PC-9 (cell line): ENCODE results near the gene SGIP1. TPM values are rescaled to one million over a fixed set of nuclear protein-coding genes. Genes with fewer than 3 reads are reported as not detected.

ENCODE experiments used
- BruUV-seq: library from RNA; stranded (reverse); fragments of 400-500 nt; replicated peaks from 2 replicates; lab custom pipeline; 2021; lab: Mats Ljungman, UMichigan
- CTCF ChIA-PET: fragments of 300-600 bp; sonication (Branson Sonifier 250); formaldehyde crosslinking; loops from one replicate; lab custom pipeline; 2022; ENCODE audit warnings: antibody characterized with exemption; lab: Charles Lee
- POLR2A ChIA-PET: fragments of 300-600 bp; sonication (Branson Sonifier 250); formaldehyde crosslinking; loops from one replicate; lab custom pipeline; 2022; ENCODE audit warnings: antibody characterized with exemption; ENCODE audit not compliant: unreplicated experiment; lab: Charles Lee
- DNase-seq, 2 experiments: peaks; one replicate each; pipeline versions ENCODE4 v3.0.0 to v3.0.0-alpha.2; 2015 to 2022; ENCODE audit warnings: mixed read lengths in 1 of 2
- H2AFZ ChIP-seq: fragments of 200-600 bp; sonication (generic); 2 replicates; pipeline ENCODE4 v1.8.1; 2017; ENCODE audit warnings: antibody characterized with exemption
- H3F3A ChIP-seq: fragments of 200-600 bp; sonication (generic); 2 replicates; pipeline ENCODE4 v1.8.1; 2017; ENCODE audit warnings: antibody characterized with exemption, mild to moderate bottlenecking, low read depth; ENCODE audit not compliant: insufficient read depth
- H3K27ac ChIP-seq: fragments of 200-600 bp; sonication (generic); 2 replicates; pipeline ENCODE4 v1.6.1; 2016; ENCODE audit warnings: mixed run types
- H3K27me3 ChIP-seq: fragments of 200-600 bp; sonication (generic); 2 replicates; pipeline ENCODE4 v1.6.1; 2016; ENCODE audit warnings: low read depth, mixed run types; ENCODE audit not compliant: insufficient read depth
- H3K36me3 ChIP-seq: fragments of 200-600 bp; sonication (generic); 2 replicates; pipeline ENCODE4 v1.6.1; 2016; ENCODE audit warnings: low read depth, mixed run types
- H3K4me1 ChIP-seq: fragments of 200-600 bp; sonication (generic); replicated peaks from 2 replicates; pipeline ENCODE4 v1.6.1; 2016; ENCODE audit warnings: mixed run types; ENCODE audit not compliant: insufficient read depth
- H3K4me2 ChIP-seq: fragments of 200-600 bp; sonication (generic); 2 replicates; pipeline ENCODE4 v1.6.1; 2017; ENCODE audit warnings: mixed run types
- H3K4me3 ChIP-seq: fragments of 200-600 bp; sonication (generic); 2 replicates; pipeline ENCODE4 v1.6.1; 2016; ENCODE audit warnings: mixed run types
- H3K79me2 ChIP-seq: fragments of 200-600 bp; sonication (generic); 2 replicates; pipeline ENCODE4 v1.6.1; 2017; ENCODE audit warnings: low read depth, mixed run types
- H3K9me2 ChIP-seq: fragments of 200-600 bp; sonication (generic); 2 replicates; pipeline ENCODE4 v1.8.1; 2017; ENCODE audit warnings: mild to moderate bottlenecking; ENCODE audit not compliant: insufficient read depth
- H3K9me3 ChIP-seq: fragments of 200-600 bp; sonication (generic); 2 replicates; pipeline ENCODE4 v1.8.1; 2016; ENCODE audit warnings: low read depth; ENCODE audit not compliant: insufficient read depth
- H4K20me1 ChIP-seq: fragments of 200-600 bp; sonication (generic); 2 replicates; pipeline ENCODE4 v1.8.1; 2017; ENCODE audit not compliant: insufficient read depth
- CTCF ChIP-seq: fragments of 200-600 bp; sonication (generic); conservative IDR thresholded peaks from 2 replicates; pipeline ENCODE4 v1.6.1; 2017; ENCODE audit warnings: mixed run types, antibody characterized with exemption, mild to moderate bottlenecking, moderate library complexity
- EZH2 ChIP-seq: fragments of 200-600 bp; sonication (generic); IDR thresholded peaks from 2 replicates; pipeline ENCODE4 v1.8.0; 2017; ENCODE audit warnings: antibody characterized with exemption, low read depth
- intact Hi-C: fragments of 100-400 bp; cut with micrococcal nuclease; formaldehyde crosslinking; loops from one replicate; pipeline ENCODE4 v1.10.0; 2022; ENCODE audit not compliant: unreplicated experiment
- total RNA-seq: library from RNA; stranded (reverse); gene quantifications from 2 replicates; pipeline ENCODE4 v1.2.3, GENCODE V29; 2021

The SGIP1 gene
- total RNA-seq, 1 experiment from 2014 or later, result not detected

GRCh38 chr1:66607458-66607857 lies 73.5 kb downstream of the SGIP1 start:
- Histone ChIP-seq H3K4me2 (no peak overlapping the region), H3K79me2 (no peaks in the 10 kb centered on the region), H3K9me3 (no peaks in the 10 kb centered on the region), H2AFZ (no peak overlapping the region), H3K4me3 (no peak overlapping the region), H3K4me1 (no peaks in the 10 kb centered on the region), H3K36me3 (no peaks in the 10 kb centered on the region), H4K20me1 (no peaks in the 10 kb centered on the region), H3K27ac (no peak overlapping the region), H3K27me3 (no peaks in the 10 kb centered on the region), H3K9me2 (peaks cover 4% of the 10 kb centered on the region; the same call in 1 of the 2 replicates), H3F3A (no peaks in the 10 kb centered on the region)
- intact Hi-C loops, result no loop called here
- no peak for TF ChIP-seq CTCF
- TF ChIP-seq EZH2, result no peak
- no TSS peak for BruUV-seq
- ChIA-PET POLR2A (no interaction called here), CTCF (no interaction called here)
- DNase-seq, result no peak

GRCh38 chr1:66613187-66613586 lies 79.2 kb downstream of the SGIP1 start:
- Histone ChIP-seq H3K4me2 (no peak overlapping the region), H3K79me2 (no peaks in the 10 kb centered on the region), H3K9me3 (no peaks in the 10 kb centered on the region), H3K4me1 (no peaks in the 10 kb centered on the region), H4K20me1 (no peaks in the 10 kb centered on the region), H3K36me3 (no peaks in the 10 kb centered on the region), H3K27ac (no peak overlapping the region), H3K9me2 (no peaks in the 10 kb centered on the region), H3K4me3 (no peak overlapping the region), H3K27me3 (no peaks in the 10 kb centered on the region), H3F3A (no peaks in the 10 kb centered on the region), H2AFZ (no peak overlapping the region)
- no peak for TF ChIP-seq EZH2
- TF ChIP-seq CTCF, result no peak
- DNase-seq, result no peak
- CTCF ChIA-PET, result no interaction called here
- BruUV-seq, result no TSS peak
- POLR2A ChIA-PET, result no interaction called here
- intact Hi-C loops, result no loop called here

- no peaks in the 10 kb centered on the region for H4K20me1 ChIP-seq
- H3K36me3 ChIP-seq, result no peaks in the 10 kb centered on the region
- no peak overlapping the region for H3K4me3 ChIP-seq
- no peak overlapping the region for H3K27ac ChIP-seq
- TF ChIP-seq EZH2, result no peak
- H3K9me2 ChIP-seq, result no peaks in the 10 kb centered on the region
- no TSS peak for BruUV-seq
- H3K4me1 ChIP-seq, result no peaks in the 10 kb centered on the region
- no peaks in the 10 kb centered on the region for H3F3A ChIP-seq
- ChIA-PET POLR2A (no interaction called here), CTCF (no interaction called here)
- no peak for DNase-seq
- no peaks in the 10 kb centered on the region for H3K27me3 ChIP-seq
- intact Hi-C loops, result no loop called here
- H3K4me2 ChIP-seq, result no peak overlapping the region
- no peak overlapping the region for H2AFZ ChIP-seq
- H3K9me3 ChIP-seq, result no peaks in the 10 kb centered on the region
- no peaks in the 10 kb centered on the region for H3K79me2 ChIP-seq
Measured at GRCh38 chr1:66617362-66618184, 83.6 kb downstream of the SGIP1 start.
